GM19395 (cell line): Measurements from ENCODE around the gene MIS18A.

Experiments used
- ATAC-seq: cut with Tn5 transposase; IDR thresholded peaks from one replicate; pipeline ENCODE4 v1.9.1; 2021; ENCODE audit warnings: mild to moderate bottlenecking, moderate library complexity; ENCODE audit not compliant: unreplicated experiment

MIS18A gene

DNA sequence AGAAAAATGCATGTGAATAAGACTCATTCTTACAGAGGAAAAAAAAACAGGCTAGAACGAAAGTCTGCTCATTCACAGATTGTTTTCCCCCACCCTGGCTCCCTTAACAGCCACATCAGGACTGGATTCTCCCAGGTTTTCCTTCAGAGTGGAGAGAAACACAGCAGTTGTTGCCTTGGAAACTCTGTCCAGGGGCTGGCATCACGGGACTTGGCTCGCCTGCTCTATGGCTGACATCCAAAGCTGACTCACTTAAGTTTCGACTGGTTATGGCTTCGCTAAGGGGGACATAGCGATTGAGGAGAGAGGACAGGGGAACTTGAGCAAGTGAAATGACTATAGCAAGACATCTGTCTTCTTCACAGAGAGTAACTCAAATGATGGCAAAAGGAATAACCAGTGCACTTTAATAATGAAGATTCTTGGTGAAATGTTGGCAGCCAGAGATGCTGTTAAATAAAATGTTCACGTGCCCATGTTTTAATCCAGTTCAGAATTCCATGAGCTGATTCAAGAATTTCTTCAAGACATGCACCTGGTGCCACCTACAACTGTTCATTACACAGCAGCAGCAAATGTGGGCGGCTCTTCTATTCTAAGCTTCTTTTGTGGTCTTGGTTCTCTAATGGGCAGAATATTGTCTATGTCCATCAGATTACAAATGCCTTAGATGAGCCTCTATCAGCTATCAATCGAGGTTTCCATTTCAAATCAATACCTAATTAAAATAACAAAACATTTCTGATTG, 21.8 kb downstream of the MIS18A start:
- no peak for ATAC-seq

DNA sequence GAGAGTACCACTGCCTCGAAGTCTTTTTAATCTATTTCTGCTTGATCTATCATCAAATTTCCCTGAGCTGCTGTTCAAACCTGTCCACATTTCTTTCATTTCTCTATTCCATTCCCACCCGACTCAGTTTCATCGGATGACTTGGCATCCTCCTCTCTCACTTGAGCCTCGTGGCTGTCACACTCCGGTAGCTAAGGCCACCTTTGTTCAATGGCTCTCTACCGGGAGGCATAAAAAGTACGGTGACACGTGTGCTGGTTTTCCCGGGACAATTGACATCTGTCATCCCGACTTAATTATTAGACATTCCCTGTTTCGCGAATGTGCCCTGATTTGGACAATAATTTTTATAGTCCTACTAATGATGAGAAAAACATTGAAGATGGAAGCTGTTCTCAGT, 22.6 kb downstream of the MIS18A start:
- no peak for ATAC-seq

- no peak for ATAC-seq
These were observed 25.6 kb downstream of the MIS18A start for GRCh38 chr21:32253215-32253641.

DNA sequence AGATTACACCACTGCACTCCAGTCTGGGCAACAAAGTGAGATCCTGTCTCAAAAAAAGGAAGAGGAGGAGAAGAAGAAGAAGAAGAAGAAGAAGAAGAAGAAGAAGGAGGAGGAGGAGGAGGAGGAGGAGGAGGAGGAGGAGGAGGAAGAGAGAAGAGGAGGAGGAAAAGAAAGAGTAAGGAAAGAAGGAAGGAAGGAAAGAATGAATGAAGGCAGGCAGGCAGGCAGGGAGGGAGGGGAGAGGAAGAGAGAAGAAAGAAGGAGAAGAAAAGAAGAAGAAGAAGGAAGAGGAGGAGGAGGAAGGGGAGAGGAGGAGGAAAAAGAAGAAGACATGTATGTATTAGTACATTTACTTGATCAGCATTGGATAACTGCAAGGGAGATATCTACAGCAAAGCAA, 26.7 kb downstream of the MIS18A start:
- ATAC-seq: no peak

DNA sequence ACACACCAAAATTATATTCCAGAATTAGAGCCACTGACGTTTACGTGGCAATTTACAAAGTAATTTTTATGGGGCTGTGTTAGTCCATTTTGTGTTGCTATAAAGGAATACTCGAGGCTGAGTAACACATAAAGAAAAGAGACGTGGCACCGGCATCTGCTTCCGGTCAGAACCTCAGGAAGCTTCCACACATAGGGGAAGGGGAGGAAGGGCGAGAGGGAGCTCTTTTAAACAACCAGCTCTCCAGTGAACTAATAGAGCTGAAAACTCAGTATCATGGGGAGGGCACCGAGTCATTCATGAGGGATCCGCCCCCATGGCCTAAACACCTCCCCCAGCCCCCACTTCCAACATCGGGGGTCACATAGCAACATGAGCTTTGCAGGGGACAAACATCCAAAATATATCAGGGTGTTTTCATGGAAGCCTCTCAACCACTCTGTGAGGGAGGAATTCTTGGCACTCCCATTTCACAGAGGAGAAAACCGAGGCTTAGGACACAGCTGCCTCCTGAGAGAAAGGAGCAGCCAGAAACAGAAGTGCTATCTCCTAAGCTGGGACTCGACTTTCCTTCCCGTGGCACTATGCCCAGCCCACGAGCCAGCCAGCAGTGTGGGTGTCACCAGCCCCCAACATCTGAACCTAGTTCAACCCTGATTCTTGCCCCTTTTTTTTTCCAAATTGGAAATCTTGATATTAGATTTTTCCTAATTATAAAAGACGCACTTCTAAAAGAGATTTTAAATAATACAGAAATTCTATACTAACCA, 29.2 kb downstream of the MIS18A start:
- no peak for ATAC-seq

- no peak for ATAC-seq
These were observed 30.0 kb downstream of the MIS18A start for GRCh38 chr21:32248571-32249461.

DNA sequence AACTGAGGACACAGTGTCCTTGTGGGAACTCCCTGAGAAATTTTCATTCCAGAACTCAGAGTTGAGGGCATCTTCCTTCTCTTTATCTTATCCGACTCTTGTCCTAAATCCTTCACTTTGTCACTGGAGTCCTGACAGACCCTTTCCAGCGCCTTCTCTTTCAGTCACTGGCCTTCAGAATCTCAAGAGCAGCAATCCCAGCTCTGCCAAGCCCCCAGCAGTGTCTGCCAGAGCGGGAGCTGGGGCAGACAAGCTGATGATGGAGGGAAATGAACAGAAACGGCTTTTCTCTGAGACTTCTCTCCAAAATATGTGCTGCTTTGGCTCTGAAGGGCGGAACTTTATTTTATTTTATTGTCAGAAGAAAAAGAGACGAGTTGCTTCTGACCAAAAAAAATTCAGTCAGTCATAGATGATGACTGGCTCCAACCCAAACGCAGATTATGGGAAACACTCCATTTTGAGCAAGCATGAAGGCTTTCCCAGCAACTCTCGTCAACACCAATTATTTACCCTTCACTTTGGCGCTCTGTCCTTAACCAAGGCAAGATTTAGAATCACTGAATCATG, 32.2 kb downstream of the MIS18A start:
- no peak for ATAC-seq

DNA sequence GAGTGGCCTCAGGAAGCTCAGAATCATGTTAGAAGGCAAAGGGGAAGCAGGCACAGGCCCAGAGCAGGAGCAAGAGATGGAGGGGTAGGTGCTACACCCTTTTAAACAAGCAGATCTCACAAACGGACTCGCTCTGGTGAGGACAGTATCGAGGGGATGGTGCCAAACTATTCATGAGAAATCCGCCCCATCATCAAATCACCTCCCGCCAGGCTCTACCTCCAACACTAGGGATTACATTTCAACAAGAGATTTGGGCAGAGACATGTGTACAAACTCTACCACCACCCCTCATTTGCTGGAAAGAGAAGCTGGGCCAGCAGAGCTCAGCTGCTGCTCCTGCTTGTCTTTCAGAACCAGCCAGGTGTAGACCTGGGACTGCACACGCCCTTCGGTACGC, 32.9 kb downstream of the MIS18A start:
- ATAC-seq: no peak

DNA sequence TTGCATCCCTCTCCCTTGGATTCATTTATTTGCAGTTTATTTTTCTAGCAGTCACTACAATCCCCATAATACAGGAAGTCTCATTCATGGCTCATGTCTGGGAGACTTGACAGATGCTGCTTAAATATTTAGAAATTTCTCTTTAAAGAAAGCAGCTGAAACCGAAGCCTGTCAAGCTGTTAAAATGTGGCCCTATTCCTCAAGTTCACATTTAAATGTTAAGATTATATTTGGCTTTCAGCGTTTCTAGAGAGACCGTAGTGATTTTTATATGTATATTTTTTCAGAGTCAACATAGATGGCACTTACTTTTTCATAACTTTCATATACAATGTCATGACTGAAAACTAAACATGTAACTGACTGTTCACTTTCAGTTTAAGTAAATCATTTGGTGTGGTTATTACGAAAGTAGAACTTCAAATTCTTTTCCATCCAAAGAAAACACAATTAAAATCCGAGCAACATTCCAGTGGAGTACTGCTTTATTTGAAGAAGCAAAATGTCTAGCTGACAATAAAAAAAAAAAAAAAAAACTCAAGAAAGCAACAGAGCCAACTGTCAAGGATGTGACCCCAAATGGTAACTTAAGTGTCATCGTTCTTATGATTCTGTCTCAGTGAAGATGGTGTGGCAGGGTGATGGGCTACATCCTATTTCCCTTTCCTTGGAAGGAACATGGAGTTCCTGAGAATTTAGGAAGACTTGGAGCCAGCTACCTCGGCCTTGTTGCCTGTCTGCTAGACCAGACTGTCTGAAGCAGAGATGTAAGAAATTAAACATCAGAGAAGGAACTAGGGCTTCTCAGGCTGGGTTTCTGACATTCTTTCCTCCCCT, 37.8 kb downstream of the MIS18A start:
- no peak for ATAC-seq

DNA sequence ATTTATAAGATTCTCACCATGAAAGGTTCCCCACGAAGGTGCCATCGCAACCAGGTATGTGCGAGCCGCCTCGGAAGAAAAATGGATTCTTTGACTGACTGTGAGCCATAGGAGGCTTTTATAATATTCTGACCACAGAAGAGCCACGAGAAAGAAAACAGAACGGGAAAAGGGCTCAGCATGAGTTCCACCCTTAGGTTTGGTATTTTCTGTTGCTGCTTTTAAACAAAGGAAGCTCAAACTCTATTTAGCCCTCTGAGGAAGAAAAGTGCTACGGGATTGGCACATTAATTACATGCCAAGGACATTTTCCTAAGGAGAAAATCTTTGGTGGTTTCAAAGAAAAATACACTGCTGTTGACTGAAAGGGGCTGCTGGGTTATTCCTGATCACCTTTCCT, 39.3 kb downstream of the MIS18A start:
- no peak for ATAC-seq

GRCh38 chr21:32238063-32238462, 40.8 kb downstream of the MIS18A start:
- no peak for ATAC-seq

- no peak for ATAC-seq
These were observed 41.8 kb downstream of the MIS18A start for GRCh38 chr21:32237021-32237420.

GRCh38 chr21:32233722-32234301, 45.0 kb downstream of the MIS18A start:
- ATAC-seq: no peak

DNA sequence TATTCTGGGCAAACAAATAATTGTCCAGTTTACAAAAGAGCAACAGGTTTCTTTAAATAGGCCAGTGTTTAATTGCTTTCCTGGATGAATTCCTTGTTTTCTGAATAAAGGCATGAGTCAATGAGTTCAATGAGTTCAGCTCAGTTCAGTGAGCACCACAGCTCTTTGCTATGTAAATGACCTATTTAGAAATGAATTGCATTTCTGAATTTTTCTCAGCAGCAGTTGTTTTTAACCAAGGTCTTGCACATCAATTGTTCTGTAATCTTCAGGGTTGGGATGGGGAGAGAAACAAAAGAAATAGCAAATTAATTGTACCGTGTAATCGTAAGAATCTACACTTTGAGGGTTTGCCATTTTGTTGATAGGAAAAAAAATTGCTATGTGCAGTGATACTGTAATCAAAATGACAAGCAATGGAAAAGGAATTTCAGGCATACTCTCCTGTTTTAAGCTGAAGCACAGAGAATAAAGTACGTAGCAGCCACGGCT, 45.7 kb downstream of the MIS18A start:
- ATAC-seq: no peak

GRCh38 chr21:32226444-32226843, 52.4 kb downstream of the MIS18A start:
- ATAC-seq: no peak
